Measurements from ENCODE around the gene NWD2.

DNA sequence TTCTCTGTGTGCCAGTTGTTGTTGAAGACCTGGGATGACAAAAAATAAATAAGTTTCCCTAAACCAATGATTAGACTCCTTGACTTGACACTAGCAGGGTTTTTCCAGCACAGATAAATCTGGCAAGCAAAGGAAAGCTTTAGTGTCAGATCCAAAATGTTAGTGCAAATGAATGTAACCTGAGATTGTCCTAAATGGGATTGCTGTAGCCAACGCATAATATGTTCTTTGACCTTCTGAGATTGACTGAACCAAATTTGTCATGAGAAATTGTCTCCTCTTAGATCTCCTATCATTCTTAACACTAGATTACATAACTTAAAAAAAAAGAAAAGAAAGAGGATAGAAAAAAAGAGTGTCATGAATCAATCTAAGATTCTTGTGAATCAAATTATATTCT, 245.2 kb downstream of the NWD2 start:
- TF ChIP-seq CTCF (conservative IDR thresholded peaks at IDR 0.05) (no peak), EZH2 (IDR thresholded peaks at IDR 0.05; ENCODE audit: low read depth) (no peak)
